ENCODE results near the gene SLIRP.
"Not testable (repeated sequence)": the region's sequence is repeated elsewhere in the genome, so short reads cannot be mapped to it uniquely, and the experiment has no call there.

The SLIRP gene

DNA sequence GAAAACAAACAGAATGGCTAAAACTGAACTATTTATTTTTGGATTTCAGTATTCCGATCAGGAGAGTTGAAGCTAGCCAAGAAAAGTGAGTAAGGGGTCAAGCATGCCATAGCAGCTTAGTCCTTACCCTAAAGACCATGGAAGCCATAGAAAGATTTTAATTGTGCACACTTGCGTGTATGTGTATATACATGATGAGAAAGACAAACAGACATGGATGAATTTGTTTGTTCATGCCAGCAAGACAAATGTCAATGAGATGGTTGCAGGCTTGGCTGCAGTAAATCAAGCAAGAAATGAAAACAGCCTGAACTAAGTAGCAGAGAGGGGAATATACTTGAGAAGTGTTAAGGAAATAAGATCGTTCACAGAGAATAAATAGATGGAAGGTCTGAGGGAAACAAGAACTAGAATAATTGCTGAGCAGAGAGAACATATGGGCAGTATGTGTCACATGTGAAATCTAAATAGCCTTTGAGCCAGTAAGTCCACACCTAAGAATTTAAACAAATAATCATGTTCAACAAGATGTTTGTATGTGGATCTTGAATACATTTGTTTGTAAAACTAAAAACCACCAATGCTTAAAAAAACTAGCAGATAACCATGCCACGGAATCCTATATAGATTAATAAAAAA lies 38.3 kb downstream of the SLIRP start:
- no peak for DNase-seq

DNA sequence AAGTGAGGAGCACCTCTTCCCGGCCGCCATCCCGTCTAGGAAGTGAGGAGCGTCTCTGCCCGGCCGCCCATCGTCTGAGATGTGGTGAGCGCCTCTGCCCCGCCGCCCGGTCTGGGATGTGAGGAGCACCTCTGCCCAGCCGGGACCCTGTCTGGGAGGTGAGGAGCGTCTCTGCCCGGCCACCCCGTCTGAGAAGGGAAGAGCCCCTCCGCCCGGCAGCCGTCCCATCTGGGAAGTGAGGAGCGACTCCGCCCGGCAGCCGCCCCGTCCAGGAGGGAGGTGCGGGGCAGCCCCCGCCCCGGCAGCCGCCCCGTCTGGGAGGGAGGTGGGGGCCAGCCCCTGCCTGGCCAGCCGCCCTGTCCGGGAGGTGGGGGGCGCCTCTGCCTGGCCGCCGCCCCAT lies 39.5 kb downstream of the SLIRP start:
- not testable (repeated sequence) for DNase-seq

- DNase-seq: no peak
Observed at GRCh38 chr14:77752266-77752665, 44.4 kb downstream of the SLIRP start.

- DNase-seq: no peak
Observed at GRCh38 chr14:77752799-77753516, 45.1 kb downstream of the SLIRP start.

DNA sequence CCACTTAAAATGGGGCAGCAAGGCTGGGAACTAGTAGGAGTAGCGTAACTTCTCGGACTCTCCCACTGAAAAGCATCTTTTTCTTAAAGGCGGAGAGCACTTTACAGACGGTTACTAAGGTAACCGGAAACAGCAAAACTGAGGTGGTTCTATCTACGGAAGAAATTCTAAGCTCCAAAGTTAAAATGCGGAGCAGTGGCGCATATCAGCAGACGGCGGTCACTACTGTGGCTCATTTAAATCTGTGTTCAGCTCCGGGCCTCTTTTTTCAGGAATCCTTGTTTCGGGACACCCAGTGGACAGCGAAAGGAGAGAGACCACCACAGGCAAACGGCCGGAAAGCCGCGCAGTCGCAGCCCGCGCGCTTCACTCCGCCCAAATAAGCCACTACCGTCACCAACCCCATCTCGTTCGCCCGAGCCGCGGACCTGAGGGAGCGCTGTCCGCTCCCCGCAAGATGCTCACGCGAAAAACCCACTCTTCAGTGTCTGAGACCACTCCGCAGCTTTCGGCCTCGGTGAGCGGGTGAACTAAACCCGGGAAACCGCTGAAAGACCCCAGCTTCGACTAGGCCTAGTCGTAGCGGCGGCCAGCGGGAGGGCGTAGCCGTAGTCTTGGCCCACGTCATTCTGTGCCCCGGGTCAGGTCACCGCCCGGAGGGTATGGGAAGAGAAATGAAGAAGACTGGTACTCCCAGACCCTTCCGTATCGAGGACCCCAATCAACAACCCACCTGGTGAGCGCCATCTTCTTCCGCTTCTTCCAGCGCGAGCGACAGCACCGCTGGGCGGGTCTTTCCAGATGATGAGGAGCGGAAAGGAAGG lies 52.7 kb downstream of the SLIRP start, which contains the start of gene SNW1:
TSS of gene SNW1 (minus strand) at position 776 of the 824 bp plus-strand sequence. CDS start at position 747, 29 bp downstream.
- peak; percentile 95 for DNase-seq

DNA sequence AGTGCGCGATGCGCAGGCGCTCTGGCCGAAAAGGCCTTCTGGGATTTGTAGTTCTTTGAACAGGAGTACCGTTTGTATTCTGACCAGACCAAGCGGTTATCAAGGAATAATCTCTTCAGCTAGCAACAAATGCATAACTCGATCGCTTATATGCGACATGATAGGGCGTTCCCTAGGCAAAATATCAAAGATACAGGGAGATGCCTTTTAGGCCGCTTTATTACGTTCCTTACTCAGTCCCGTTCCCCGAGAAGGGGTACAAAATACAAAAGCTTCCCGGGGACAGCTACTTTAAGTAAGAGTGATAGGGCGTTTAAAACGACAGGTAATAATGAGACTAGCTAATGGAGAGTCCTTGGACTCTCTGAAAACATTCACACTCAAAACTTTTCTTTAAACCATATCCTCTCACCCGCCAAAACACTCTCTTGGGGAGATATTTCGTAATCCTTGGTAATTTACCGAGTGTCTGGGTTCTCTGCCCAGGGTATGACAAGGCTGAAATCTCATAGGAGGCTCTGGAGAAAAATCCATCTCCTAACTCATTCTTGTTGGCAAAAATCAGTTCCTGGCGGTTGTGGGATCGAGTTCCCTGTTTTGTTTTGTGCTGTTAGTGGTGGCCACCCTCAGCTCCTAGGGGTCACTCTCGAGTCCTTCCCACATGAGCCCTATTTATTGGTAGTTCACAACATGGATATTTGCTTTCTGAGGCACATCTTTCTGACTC lies 53.5 kb downstream of the SLIRP start:
- DNase-seq: no peak

GRCh38 chr14:77763316-77763715 lies 55.4 kb downstream of the SLIRP start:
- DNase-seq: no peak

GRCh38 chr14:77763978-77764377 lies 56.1 kb downstream of the SLIRP start:
- no peak for DNase-seq
